Spleen (tissue), 11 donors: Measurements from ENCODE around the gene DPYD. TPM values are rescaled to one million over a fixed set of nuclear protein-coding genes. Genes with fewer than 3 reads are reported as not detected.
"Not testable (repeated sequence)": the region's sequence is repeated elsewhere in the genome, so short reads cannot be mapped to it uniquely, and the experiment has no call there.

Experiments
- DNase-seq: peaks from one replicate; pipeline ENCODE4 v3.0.0-alpha.2; 2020
- H3K27ac ChIP-seq, 8 donors: fragments of 200-600 bp; sonication (generic) in 7 of 8; 1 replicate in 4 of 8; 2 replicates in 4 of 8; pipeline versions ENCODE4 v1.5.0 to v1.8.0; 2016 to 2021; ENCODE audit warnings: inconsistent platforms in 4 of 8, mild to moderate bottlenecking in 4 of 8, moderate library complexity in 1 of 8
- H3K27me3 ChIP-seq, 7 donors: fragments of 200-600 bp; sonication (generic) in 6 of 7; replicated peaks in 1 of 7; 1 replicate in 4 of 7; 2 replicates in 3 of 7; pipeline versions ENCODE4 v1.5.0 to v1.8.0; 2016 to 2021; ENCODE audit warnings: inconsistent platforms in 3 of 7, mild to moderate bottlenecking in 1 of 7
- H3K36me3 ChIP-seq, 6 donors: fragments of 200-600 bp; sonication (generic) in 5 of 6; 1 replicate in 4 of 6; 2 replicates in 2 of 6; pipeline versions ENCODE4 v1.5.0 to v1.8.0; 2016 to 2021; ENCODE audit warnings: inconsistent platforms in 2 of 6
- H3K4me1 ChIP-seq, 6 donors: fragments of 200-600 bp; sonication (generic) in 5 of 6; 1 replicate in 3 of 6; 2 replicates in 3 of 6; pipeline versions ENCODE4 v1.5.0 to v1.8.0; 2016 to 2021; ENCODE audit warnings: inconsistent platforms in 3 of 6
- H3K4me3 ChIP-seq, 8 donors: fragments of 200-600 bp; sonication (generic) in 7 of 8; 1 replicate in 4 of 8; 2 replicates in 4 of 8; pipeline versions ENCODE4 v1.5.0 to v1.8.0; 2016 to 2021; ENCODE audit warnings: inconsistent platforms in 4 of 8, mild to moderate bottlenecking in 4 of 8, moderate library complexity in 2 of 8
- H3K9me3 ChIP-seq, 8 donors: fragments of 200-600 bp; sonication (generic) in 7 of 8; 1 replicate in 4 of 8; 2 replicates in 4 of 8; pipeline versions ENCODE4 v1.5.0 to v1.8.0; 2016 to 2021; ENCODE audit warnings: inconsistent platforms in 4 of 8
- POLR2A ChIP-seq, 3 donors: fragments of 450-650 bp; IDR thresholded peaks; one replicate each; pipeline ENCODE4 v1.5.1; 2017; ENCODE audit warnings: antibody characterized with exemption in 3 of 3, mild to moderate bottlenecking in 1 of 3
- POLR2AphosphoS5 ChIP-seq, 3 donors: sonication (generic); formaldehyde crosslinking; IDR thresholded peaks; one replicate each; pipeline ENCODE4 v1.5.1; 2017; ENCODE audit warnings: antibody characterized with exemption in 3 of 3
- WGBS, 5 donors: extraction: QIAGEN DNeasy Blood & Tissue Kit in 3 of 5; methylation state at CpG; one replicate each; pipeline versions ENCODE4 v1.1.5 to v1.1.7; 2013 to 2018; 5-methylcytosine and 5-hydroxymethylcytosine counted together
- intact Hi-C: fragments of 100-400 bp; cut with DNase I; formaldehyde crosslinking; loops from one replicate; pipeline ENCODE4 v1.15.0; 2023; ENCODE audit warnings: low total_unique reads
- polyA plus RNA-seq, 3 donors: library from polyadenylated mRNA; stranded (reverse); fragments of 200-250 nt; gene quantifications; one replicate each; pipeline ENCODE4 v1.2.1, GENCODE V29; 2013
- total RNA-seq, 7 donors: library from RNA; depleted of rRNA in 3 of 7; stranded (reverse); fragments of >200 nt in 3 of 7; fragmentation: NEBNext Ultra II Directional in 4 of 7; extraction: Animal tissue kit (Norgen Biotek cat#: 25700) in 4 of 7; gene quantifications; one replicate each; pipeline versions ENCODE4 v1.1.0 to v1.2.1, GENCODE V29; 2016 to 2021
- TF ChIP-seq, protein P1 (sequence below), 11 experiments: fragments of 200-600 bp in 7 of 11; fragments of 450-650 bp in 4 of 11; sonication (generic) in 4 of 11; IDR thresholded peaks in 8 of 11; conservative IDR thresholded peaks in 3 of 11; 1 replicate in 7 of 11; 2 replicates in 4 of 11; pipeline versions ENCODE4 v1.4.0 to v1.8.0; 2016 to 2021; ENCODE audit warnings: antibody characterized with exemption in 11 of 11, inconsistent platforms in 4 of 11, mild to moderate bottlenecking in 1 of 11
- donor health status: healthy with polysubstance abuse.
- donor health status: DM: no; HTN: no; CAD: no; lungs with moderate emphysema.
- donor health status: DM: no; HTN: no; CAD: no.
- donor health status: Bipolar disorder and iron deficiency.
- donor health status: healthy.
- donor health status: DM: no; HTN: no; CAD: no.
- donor health status: DM: yes; HTN: yes; CAD: no.

The DPYD gene
- total and polyA plus RNA-seq, 10 donors = 7.3 to 114 (median 92.3) TPM

DNA sequence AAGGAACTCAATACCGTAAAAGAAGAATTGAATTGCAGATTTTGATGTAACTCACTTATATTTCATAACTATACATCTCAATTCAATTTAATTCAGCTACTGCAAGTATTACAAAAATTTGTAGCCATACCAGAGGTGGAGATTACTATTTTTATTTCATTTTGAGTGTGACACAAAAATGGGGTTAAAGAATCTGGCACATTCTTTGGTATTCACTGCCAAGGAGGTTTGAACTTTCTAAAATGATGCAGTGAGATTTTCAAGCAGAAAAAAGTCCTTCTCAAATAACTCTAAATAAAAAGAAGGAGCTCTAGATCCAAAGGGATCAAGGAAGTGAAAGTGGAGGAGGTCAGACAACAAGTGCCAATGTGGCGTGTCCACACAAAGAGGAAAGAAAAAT lies 569.0 kb downstream of the DPYD start:
- DNase-seq = no peak
- no peak overlapping the region for H3K27ac ChIP-seq
- WGBS, 5 donors = 64 to 71% (median 69%) methylated on average over 2 of the region's 2 CpGs
- H3K4me3 ChIP-seq = no peak overlapping the region
- intact Hi-C loops = no loop called here
- H3K9me3 ChIP-seq = no peaks in the 10 kb centered on the region
- TF ChIP-seq, protein P1, sequence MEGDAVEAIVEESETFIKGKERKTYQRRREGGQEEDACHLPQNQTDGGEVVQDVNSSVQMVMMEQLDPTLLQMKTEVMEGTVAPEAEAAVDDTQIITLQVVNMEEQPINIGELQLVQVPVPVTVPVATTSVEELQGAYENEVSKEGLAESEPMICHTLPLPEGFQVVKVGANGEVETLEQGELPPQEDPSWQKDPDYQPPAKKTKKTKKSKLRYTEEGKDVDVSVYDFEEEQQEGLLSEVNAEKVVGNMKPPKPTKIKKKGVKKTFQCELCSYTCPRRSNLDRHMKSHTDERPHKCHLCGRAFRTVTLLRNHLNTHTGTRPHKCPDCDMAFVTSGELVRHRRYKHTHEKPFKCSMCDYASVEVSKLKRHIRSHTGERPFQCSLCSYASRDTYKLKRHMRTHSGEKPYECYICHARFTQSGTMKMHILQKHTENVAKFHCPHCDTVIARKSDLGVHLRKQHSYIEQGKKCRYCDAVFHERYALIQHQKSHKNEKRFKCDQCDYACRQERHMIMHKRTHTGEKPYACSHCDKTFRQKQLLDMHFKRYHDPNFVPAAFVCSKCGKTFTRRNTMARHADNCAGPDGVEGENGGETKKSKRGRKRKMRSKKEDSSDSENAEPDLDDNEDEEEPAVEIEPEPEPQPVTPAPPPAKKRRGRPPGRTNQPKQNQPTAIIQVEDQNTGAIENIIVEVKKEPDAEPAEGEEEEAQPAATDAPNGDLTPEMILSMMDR (IDR thresholded peaks at IDR 0.05 in 8 of 11, conservative IDR thresholded peaks at IDR 0.05 in 3 of 11) = no peak
- TF ChIP-seq POLR2AphosphoS5 (IDR thresholded peaks at IDR 0.05) (no peak), POLR2A (IDR thresholded peaks at IDR 0.05) (no peak)
- peaks cover 0 to 10% (median 0%) of the 10 kb centered on the region in 6 donors for H3K4me1 ChIP-seq
- H3K36me3 ChIP-seq = peaks cover 0 to 7% (median 0%) of the 10 kb centered on the region in 6 donors
- H3K27me3 ChIP-seq = no peaks in the 10 kb centered on the region

DNA sequence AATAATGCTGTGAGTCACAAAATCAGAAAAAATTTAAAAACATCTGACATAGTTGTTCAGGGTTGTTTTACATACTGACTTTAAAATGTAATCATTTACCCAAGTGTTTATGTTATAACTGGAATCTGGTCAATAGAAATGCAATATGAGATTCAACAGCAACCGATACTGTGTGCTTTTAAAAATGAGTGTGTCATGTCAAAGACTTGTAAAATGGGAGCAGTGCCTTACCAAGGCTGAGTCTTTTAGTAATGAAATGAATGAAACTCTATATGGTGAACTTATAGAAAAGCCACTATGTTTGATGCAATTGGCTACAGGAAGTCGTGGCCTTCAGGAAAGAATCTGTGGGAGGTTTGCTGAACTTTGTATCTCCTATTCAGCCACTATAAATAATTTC lies 570.2 kb downstream of the DPYD start:
- Histone ChIP-seq H3K4me3 (no peak overlapping the region), H3K4me1 (peaks cover 0 to 10% (median 0%) of the 10 kb centered on the region in 6 donors), H3K27me3 (no peaks in the 10 kb centered on the region), H3K36me3 (peaks cover 0 to 7% (median 0%) of the 10 kb centered on the region in 6 donors), H3K27ac (no peak overlapping the region), H3K9me3 (no peaks in the 10 kb centered on the region)
- TF ChIP-seq POLR2A (IDR thresholded peaks at IDR 0.05) (no peak), POLR2AphosphoS5 (IDR thresholded peaks at IDR 0.05) (no peak)
- TF ChIP-seq, protein P1 (IDR thresholded peaks at IDR 0.05 in 8 of 11, conservative IDR thresholded peaks at IDR 0.05 in 3 of 11) = no peak
- no peak for DNase-seq
- intact Hi-C loops = no loop called here
- 50 to 68% (median 59%) methylated on average over 2 of the region's 2 CpGs for WGBS, 5 donors

GRCh38 chr1:97350241-97350640 lies 570.6 kb downstream of the DPYD start:
- Histone ChIP-seq H3K27me3 (no peaks in the 10 kb centered on the region), H3K27ac (no peak overlapping the region), H3K4me1 (peaks cover 0 to 10% (median 0%) of the 10 kb centered on the region in 6 donors), H3K4me3 (no peak overlapping the region), H3K36me3 (peaks cover 0 to 7% (median 0%) of the 10 kb centered on the region in 6 donors), H3K9me3 (no peaks in the 10 kb centered on the region)
- DNase-seq = no peak
- TF ChIP-seq POLR2AphosphoS5 (IDR thresholded peaks at IDR 0.05) (no peak), POLR2A (IDR thresholded peaks at IDR 0.05) (no peak)
- intact Hi-C loops = no loop called here

GRCh38 chr1:97349794-97350193 lies 571.0 kb downstream of the DPYD start:
- H3K27me3 ChIP-seq, H3K27ac ChIP-seq, H3K36me3 ChIP-seq, DNase-seq, H3K4me3 ChIP-seq, intact Hi-C loops, H3K9me3 ChIP-seq, H3K4me1 ChIP-seq: not testable (repeated sequence)
- WGBS, 5 donors = 93 to 100% methylated on average over 1 of the region's 1 CpG; no CpG with 5 or more reads in 3 of the 5 donors

- peaks cover 0 to 3% (median 0%) of the 10 kb centered on the region in 6 donors for H3K36me3 ChIP-seq
- 73 to 83% (median 77%) methylated on average over 3 of the region's 3 CpGs for WGBS, 5 donors
- H3K27me3 ChIP-seq = no peaks in the 10 kb centered on the region
- no peak overlapping the region for H3K27ac ChIP-seq
- intact Hi-C loops = no loop called here
- no peak overlapping the region for H3K4me3 ChIP-seq
- no peaks in the 10 kb centered on the region for H3K9me3 ChIP-seq
- DNase-seq = no peak
- peaks cover 0 to 10% (median 0%) of the 10 kb centered on the region in 6 donors for H3K4me1 ChIP-seq
- TF ChIP-seq POLR2A (IDR thresholded peaks at IDR 0.05) (no peak), POLR2AphosphoS5 (IDR thresholded peaks at IDR 0.05) (no peak)
- TF ChIP-seq, protein P1 (IDR thresholded peaks at IDR 0.05 in 8 of 11, conservative IDR thresholded peaks at IDR 0.05 in 3 of 11) = no peak
Observed at GRCh38 chr1:97348599-97349265, 572.1 kb downstream of the DPYD start.
